ENCODE results near the gene STARD10.

GRCh38 chr11:72739240-72740059 lies 54.4 kb downstream of the STARD10 start:
- TF ChIP-seq CTCF (IDR thresholded peaks at IDR 0.05; ENCODE audit: control extremely low read depth in 1 of 3, insufficient read depth in 1 of 3, low read depth in 1 of 3, low read length in 3 of 3) (no peak), POLR2AphosphoS5 (IDR thresholded peaks at IDR 0.05; ENCODE audit: low read depth, low read length) (no peak), EZH2 (IDR thresholded peaks at IDR 0.05; ENCODE audit: low read depth, low read length, severe bottlenecking) (no peak), MAFK (IDR thresholded peaks at IDR 0.05; ENCODE audit: low read depth, low read length) (no peak), TCF12 (IDR thresholded peaks at IDR 0.05; ENCODE audit: low read depth, low read length) (no peak), POLR2A (IDR thresholded peaks at IDR 0.05; ENCODE audit: control extremely low read depth in 1 of 2, low read depth in 2 of 2, low read length in 2 of 2) (no peak), USF2 (IDR thresholded peaks at IDR 0.05; ENCODE audit: low read length) (no peak), YY1 (IDR thresholded peaks at IDR 0.05; ENCODE audit: low read depth, low read length) (no peak), NRF1 (IDR thresholded peaks at IDR 0.05; ENCODE audit: low read depth, low read length) (no peak), EP300 (IDR thresholded peaks at IDR 0.05; ENCODE audit: borderline replicate concordance in 1 of 2, low read depth in 2 of 2, low read length in 2 of 2) (no peak)

Measured in H1 (cell line).